Stimulated activated CD4-positive, alpha-beta T cell treated with anti-CD3 and anti-CD28 coated beads, Interleukin-2, amount 100 ng/mL, for 4 hours (primary cell): ENCODE measurements around the gene ZBTB8B.
"Not testable (repeated sequence)": the region's sequence is repeated elsewhere in the genome, so short reads cannot be mapped to it uniquely, and the experiment has no call there.

ENCODE experiments used
- DNase-seq: peaks from one replicate; pipeline ENCODE4 v3.0.0-alpha.2; 2020; ENCODE audit warnings: low read depth

ZBTB8B gene

GRCh38 chr1:32464716-32465577 lies at the start of gene ZBTB8B:
ZBTB8B (plus strand) TSS chr1:32465072; CDS start chr1:32470625, 5,553 bp downstream.
- no peak for DNase-seq

DNA sequence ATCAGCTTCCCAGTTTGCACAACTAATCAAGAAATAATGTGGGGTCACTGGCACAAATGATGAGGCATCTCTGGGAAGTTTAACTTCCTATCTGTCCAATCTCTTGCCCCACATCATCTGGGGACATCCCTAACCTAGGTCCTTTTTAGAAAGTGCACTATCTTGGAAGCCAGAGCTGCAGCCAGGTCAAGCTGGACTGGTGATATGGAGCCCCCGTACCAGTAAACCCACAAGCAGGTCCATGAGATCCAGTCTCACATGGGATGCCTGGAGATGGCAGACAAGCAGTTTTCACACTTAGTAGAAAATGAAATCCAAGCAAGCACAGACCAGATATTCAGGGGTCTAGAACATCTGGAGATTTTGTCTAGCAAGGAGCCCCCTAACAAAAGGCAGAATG lies 43.1 kb upstream of the ZBTB8B start:
- DNase-seq = no peak

DNA sequence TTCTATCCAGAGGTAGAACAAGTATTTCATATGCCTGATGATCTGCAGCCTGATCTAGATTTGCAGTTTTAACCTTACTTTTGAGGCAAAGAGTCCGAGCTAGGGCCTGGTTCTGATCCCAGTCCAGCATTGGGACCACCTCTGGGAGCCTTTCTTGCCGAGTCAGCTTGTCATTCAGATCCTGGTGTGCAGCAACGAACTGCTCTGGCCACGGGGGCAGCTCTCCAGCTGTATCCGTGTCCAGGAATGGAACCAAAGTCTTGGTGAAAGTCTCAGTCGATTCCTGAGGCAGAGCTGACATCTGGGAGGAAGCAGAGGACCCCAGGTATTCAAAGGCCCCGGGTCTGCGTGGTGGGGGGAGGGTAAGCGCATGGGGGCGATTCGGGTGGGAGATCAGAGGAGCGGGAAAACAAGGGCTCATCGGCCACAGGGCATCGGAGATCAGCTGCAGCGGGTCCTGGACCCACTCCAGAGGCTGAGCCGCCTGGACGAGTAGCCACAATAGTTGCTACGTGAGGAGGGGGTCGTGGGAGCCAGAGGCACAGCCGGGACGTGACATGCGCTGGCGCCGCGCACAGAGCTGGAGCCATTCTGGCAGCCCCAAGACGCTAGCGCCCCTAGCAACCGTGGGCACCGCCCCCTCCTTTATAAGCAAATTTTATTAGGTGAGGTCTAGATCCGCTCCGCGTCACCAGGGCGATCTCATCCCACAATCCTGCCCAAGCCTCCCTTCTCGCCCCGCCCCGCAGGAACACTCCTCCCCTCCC lies 38.2 kb upstream of the ZBTB8B start:
- no peak for DNase-seq

DNA sequence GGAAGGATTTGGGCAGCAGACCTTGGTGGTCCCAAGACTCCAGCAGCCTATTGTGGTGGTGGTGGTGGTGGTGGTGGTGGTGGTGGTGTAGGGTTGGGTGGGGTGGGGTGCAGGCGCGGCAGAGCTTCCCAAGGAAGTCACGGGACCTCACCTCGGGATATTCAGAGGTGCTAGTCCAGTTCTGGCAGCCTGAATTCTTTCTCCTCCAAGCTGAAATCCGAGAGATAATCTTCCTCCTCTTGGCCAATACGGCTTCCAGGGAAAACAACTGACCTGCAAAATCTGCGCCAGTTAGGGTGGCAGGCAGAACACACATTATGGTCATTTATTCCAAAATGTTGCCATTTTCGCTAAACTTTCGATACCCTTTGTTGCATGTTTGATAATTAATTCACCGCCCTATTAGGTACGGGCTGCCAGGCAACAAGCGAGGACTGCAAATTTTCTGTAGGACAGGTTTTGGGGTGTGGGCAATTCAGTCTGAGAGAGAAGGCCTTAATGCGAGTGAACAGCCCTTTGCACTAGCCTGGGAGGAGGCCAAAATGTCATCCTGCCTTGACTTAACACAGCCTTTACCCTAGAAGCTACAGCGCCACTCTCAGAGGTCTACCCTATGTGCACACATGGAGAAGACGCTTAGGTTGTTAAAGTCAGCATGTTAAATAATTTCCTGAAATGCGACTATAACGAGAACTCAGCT lies 37.5 kb upstream of the ZBTB8B start:
- DNase-seq = no peak

- DNase-seq = no peak
These were observed 33.0 kb upstream of the ZBTB8B start for GRCh38 chr1:32431736-32432400.

DNA sequence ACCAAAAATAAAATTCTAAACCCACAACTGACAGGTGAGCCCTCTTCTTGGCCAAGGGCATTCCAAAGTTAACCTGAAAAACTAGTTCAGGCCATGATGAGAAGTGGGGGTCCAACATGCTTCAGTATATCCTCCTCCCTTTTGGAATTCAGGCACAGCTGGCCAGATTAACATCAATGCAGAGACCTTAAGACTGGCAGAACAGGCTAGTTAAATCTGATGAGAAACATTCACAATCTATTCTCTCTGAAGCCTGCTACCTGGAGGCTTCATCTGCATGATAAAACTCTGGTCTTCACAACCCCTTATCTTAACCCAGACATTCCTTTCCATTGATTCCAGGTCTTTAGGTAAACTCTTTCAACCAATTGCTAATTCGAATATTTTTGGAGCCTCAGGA lies 26.7 kb upstream of the ZBTB8B start:
- DNase-seq = no peak

DNA sequence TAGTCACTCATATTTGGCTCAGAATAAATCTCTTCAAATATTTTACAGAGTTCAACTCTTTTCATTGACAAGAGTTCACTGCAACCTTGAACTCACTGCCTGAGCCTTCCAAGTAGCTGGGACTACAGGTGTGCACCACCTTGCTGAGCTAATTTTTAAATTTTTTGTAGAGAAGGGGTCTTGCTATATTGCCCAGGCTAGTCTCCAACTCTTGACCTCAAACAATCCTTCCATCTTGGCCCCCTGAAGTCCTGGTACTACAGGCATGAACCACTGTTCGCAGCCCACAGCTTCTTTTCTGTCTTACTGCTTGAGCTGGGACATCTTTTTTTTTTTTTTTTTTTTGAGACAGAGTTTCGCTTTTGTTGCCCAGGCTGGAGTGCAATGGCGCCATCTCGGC lies 26.1 kb upstream of the ZBTB8B start:
- DNase-seq = not testable (repeated sequence)

GRCh38 chr1:32441467-32441866 lies 23.4 kb upstream of the ZBTB8B start:
- DNase-seq = not testable (repeated sequence)

DNA sequence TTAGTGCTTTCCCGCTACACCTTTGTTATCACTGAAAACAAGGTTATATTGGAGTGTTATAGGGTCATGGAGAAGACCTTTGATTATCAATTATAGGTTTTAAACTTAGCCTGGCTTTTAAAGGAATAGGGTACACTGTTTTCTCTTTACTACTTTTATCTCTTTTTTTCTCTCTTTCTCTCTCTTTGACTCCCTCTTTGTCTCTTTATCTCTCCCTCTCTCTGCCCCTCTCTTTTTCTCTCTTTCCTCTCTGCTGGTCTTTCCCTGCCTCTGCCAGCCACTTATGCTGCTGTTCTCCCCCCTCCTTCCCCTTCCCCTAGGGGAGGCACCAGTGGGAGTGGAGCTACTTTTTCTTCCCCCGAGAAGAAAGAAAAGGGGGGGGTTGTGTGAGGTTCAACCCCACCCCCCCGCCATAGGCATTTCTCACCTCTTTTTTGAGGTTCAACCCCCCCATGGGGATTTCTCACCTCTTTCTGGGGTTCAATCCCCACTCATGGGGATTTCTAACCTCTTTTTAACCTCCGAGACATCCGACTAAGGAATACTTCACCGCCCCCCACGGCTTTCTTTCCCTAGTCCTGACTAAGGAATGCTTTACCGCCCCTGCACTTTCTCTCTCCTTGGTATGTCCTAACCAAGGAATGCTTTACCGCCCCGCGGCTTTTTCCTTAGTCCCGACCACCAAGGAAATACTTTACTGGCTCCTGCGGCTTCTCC lies 17.2 kb upstream of the ZBTB8B start:
- no peak for DNase-seq

- DNase-seq = peak; percentile 7
These were observed 16.6 kb upstream of the ZBTB8B start for GRCh38 chr1:32448186-32448772.

DNA sequence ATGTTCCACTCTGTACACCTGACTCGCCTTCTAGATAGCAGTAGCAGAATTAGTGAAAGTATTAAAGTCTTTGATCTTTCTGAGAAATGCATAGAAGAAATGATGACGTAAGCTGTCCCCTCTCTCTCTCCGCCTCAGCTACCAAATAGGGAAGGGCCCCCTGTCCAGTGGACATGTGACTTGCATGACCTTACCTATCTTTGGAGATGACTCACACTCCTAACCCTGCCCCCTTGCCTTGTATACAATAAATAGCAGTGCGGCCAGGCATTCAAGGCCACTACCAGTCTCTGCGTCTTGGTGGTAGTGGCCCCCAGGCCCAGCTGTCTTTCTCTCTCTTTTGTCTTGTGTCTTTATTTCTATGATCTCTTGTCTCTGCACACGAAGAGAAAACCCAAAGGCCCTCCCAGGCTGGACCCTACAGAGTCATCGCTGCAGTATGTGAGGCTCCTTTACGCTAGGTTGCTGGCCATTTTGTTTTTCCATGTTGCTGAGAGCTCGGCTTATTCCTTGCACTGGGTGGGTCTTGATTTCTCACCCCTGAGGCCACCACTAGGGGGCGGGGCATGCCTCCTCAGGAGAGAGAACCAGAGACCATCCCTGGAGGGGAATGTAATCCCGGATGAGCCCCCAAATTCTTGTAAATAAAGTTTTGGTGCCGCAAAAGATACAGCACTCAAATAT lies 16.0 kb upstream of the ZBTB8B start:
- no peak for DNase-seq

- DNase-seq = not testable (repeated sequence)
These were observed 15.4 kb upstream of the ZBTB8B start for GRCh38 chr1:32449457-32449831.

GRCh38 chr1:32454726-32455125 lies 10.1 kb upstream of the ZBTB8B start:
- no peak for DNase-seq

GRCh38 chr1:32455958-32456357 lies 8.9 kb upstream of the ZBTB8B start:
- DNase-seq = no peak

DNA sequence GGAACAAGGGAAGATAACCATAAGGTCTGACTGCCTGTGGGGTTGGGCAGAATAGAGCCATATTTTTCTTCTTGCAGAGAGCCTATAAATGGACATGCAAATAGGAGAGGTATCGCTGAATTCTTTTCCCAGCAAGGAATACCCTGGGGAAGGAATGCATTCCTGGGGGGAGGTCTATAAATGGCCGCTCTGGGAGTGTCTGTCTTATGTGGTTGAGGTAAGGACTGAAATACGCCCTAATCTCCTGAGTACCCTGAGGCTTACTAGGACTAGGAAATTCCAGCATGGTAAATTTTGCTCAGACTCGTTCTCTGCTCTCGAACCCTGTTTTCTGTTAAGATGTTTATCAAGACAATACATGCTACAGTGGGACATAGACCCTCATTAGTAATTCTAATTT lies 6.1 kb upstream of the ZBTB8B start:
- not testable (repeated sequence) for DNase-seq

- not testable (repeated sequence) for DNase-seq
These were observed 1.9 kb upstream of the ZBTB8B start for GRCh38 chr1:32462977-32463376.

DNA sequence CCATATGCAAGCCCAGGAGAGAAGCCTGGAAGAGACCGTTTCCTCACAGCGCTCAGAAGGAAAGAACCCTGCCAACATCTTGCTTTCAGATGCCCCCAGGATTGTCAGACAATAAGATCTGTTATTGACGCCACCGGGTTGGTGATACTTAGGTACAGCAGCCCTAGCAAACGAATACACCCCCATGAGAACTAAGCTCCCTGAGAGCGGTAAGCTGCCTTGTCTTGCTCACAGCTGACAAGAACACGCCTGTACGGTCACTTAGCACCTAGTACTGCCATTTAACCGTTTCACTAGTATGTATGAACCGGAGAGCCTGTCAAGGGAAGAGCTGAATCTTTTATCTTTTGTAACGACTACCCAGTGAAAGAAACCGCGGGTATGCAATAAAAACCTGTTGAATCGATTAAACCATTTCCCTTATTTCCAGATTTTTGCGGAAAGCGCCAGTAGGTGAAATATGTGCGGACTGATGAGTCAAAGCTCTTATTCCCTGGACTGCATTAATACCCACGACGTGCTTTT lies 619 bp upstream of the ZBTB8B start:
- no peak for DNase-seq

GRCh38 chr1:32465578-32465933 lies 684 bp downstream of the ZBTB8B start:
- no peak for DNase-seq

GRCh38 chr1:32466761-32467160 lies 1.9 kb downstream of the ZBTB8B start:
- no peak for DNase-seq

DNA sequence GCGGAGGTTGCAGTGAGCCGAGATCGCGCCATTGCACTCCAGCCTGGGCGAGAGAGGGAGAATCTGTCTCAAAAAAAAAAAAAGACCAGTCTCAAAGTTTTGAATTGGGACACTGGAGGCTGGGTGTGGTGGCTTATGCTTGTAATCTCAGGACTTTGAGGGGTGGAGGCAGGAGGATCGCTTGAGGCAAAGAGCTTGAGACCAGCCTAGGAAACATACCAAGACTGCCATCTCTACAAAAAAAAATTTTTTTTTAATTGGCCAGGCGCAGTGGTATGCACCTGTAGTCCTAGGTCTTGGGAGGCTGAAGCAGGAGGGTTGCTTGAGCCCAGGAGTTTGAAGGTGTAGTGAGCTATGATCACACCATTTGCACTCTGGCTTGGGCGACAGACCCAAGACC lies 3.9 kb downstream of the ZBTB8B start:
- DNase-seq = no peak
